NB4 (cell line): ENCODE data around the gene TRIM54.
A peak's percentile ranks its signal among the peaks of the same experiment; 100 is the strongest.
"Not testable (repeated sequence)": the region's sequence is repeated elsewhere in the genome, so short reads cannot be mapped to it uniquely, and the experiment has no call there.

Experiments used
- DNase-seq: peaks from one replicate; pipeline ENCODE4 v3.0.0; 2010; ENCODE audit warnings: low read depth
- H3K4me3 ChIP-seq: one replicate; pipeline ENCODE4 v1.5.1; 2011; ENCODE audit warnings: mild to moderate bottlenecking, low read depth, low read length, moderate library complexity
- MYC ChIP-seq: IDR thresholded peaks from 2 replicates; pipeline ENCODE4 v1.6.1; 2011; ENCODE audit warnings: low read depth, low read length
- POLR2A ChIP-seq: IDR thresholded peaks from 2 replicates; pipeline ENCODE4 v1.6.1; 2011; ENCODE audit warnings: mild to moderate bottlenecking; ENCODE audit not compliant: insufficient read length; ENCODE audit errors: extremely low read depth
- TF ChIP-seq, protein P1 (sequence below): IDR thresholded peaks from one replicate; pipeline ENCODE4 v1.5.1; 2012; ENCODE audit warnings: low read depth, low read length
- TF ChIP-seq, protein P2 (sequence below): IDR thresholded peaks from 2 replicates; pipeline ENCODE4 v1.6.1; 2011; ENCODE audit warnings: low read depth, low read length

Gene TRIM54

DNA sequence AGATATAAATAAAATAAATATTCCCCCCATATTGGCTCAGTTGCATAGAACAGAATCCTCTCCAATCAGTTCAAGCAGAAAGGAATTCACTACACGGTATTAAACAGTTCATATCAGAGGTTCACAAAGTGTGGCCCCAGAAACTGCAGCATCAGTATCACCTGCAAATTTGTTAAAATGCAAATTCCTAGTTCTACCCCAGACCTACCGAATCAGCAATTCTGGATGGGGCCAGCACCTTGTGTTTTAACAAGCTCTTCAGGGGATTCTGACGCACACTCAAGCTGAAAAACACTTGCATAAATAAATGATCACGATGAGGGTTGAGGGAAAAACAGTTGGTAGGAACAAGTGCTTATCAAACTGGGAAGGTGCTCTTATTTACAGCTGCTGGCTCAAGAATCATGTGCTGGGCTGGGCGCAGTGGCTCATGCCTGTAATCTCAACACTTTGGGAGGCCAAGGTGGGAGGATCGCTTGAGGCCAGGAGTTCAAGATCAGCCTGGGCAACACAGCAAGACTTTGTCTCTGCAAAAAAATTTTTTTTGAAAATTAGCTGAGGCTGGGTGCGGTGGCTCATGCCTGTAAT lies 68.0 kb downstream of the TRIM54 start:
- DNase-seq, result no peak
- H3K4me3 ChIP-seq, result no peak overlapping the region
- TF ChIP-seq, protein P1, sequence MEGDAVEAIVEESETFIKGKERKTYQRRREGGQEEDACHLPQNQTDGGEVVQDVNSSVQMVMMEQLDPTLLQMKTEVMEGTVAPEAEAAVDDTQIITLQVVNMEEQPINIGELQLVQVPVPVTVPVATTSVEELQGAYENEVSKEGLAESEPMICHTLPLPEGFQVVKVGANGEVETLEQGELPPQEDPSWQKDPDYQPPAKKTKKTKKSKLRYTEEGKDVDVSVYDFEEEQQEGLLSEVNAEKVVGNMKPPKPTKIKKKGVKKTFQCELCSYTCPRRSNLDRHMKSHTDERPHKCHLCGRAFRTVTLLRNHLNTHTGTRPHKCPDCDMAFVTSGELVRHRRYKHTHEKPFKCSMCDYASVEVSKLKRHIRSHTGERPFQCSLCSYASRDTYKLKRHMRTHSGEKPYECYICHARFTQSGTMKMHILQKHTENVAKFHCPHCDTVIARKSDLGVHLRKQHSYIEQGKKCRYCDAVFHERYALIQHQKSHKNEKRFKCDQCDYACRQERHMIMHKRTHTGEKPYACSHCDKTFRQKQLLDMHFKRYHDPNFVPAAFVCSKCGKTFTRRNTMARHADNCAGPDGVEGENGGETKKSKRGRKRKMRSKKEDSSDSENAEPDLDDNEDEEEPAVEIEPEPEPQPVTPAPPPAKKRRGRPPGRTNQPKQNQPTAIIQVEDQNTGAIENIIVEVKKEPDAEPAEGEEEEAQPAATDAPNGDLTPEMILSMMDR, result no peak
- TF ChIP-seq POLR2A, result no peak
- TF ChIP-seq MYC, result no peak
- TF ChIP-seq, protein P2, sequence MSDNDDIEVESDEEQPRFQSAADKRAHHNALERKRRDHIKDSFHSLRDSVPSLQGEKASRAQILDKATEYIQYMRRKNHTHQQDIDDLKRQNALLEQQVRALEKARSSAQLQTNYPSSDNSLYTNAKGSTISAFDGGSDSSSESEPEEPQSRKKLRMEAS, result no peak

DNA sequence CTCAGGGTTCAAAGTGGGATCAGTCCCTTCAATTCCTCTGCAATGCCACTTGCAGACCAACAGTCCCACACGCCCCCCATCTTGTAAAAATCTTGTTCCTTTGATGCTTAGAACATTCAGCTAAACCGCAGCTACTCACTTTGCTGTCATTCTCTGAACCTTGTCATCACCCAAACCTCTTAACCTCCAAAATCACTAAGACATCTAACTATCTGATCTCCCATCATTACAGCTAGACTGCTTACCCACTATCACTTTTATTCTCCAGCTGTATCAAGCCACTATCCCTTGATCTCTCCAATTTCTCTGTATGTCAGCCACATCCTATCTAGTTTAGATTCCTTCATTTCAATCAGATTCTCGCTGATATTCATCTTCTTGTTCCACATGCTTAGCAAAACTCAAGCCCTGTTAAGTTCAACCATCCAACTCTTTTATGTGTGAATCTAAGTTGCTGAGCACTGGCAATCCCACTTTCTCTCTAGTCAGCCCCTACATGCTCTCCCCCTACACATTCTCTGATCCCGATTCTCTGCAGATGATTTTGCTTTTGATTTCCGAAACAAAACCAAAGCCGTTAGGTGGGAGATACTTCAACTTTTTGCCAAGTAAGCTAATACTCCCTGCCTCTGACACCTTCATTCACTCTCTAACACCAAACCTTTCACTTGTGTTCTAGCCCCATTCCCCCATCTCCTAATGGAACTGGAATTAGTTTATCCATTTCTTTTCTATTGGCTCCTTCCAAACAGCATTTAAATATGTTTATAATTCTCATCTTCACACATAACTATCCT lies 69.8 kb downstream of the TRIM54 start:
- TF ChIP-seq, protein P1, result no peak
- no peak for TF ChIP-seq POLR2A
- no peak for TF ChIP-seq MYC
- TF ChIP-seq, protein P2, result no peak
- no peak for DNase-seq
- H3K4me3 ChIP-seq, result no peak overlapping the region

DNA sequence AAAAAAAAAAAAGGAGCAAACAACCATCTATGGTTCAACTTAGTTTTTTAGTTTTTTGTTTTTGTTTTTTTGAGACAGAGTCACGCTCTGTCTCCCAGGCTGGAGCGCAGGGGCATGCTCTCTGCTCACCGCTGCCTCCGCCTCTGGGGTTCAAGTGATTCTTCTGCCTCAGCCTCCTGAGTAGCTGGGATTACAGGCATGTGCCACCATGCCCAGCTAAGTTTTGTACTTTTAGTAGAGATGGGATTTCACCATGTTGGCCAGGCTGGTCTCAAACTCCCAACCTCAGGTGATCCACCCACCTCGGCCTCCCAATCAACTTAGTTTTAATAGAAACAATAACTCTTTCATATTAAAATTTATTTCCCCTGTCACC lies 71.1 kb downstream of the TRIM54 start:
- H3K4me3 ChIP-seq, DNase-seq: not testable (repeated sequence)

DNA sequence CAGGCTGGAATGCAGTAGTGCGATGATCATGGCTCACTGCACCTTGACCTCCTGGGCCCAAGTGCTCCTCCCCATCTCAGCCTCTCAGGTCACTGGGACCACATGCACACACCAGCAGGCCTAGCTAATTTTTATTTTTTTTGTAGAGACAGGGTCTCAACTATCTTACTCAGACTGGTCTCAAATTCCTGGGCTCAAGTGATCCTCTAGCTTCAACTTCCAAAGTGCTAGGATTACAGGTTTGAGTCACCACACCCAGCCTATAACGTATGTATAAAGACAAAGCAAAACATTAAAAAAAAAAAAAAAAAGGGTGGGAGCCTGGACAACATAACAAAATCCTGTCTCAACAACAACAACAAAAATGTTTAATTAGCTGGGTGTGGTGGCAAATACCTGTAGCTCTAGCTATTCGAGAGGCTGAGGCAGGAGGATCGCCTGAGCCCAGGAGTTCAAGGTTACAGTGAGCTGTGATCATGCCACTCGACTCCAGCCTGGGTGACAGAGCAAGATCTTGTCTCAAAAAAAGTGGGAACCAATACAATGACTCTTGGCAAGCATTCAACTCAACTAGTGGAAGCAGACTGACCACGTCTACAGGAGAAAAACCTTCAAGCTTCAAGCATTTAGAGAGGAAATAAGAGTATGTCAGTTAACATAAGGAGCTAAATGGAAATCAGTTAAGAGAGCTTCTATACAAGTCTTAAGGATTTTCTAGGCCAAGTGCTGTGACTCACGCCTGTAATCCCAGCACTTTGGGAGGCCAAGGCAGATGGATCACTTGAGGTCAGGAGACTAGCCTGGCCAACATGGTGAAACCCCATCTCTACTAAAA lies 71.8 kb downstream of the TRIM54 start:
- H3K4me3 ChIP-seq, result no peak overlapping the region
- DNase-seq, result no peak

DNA sequence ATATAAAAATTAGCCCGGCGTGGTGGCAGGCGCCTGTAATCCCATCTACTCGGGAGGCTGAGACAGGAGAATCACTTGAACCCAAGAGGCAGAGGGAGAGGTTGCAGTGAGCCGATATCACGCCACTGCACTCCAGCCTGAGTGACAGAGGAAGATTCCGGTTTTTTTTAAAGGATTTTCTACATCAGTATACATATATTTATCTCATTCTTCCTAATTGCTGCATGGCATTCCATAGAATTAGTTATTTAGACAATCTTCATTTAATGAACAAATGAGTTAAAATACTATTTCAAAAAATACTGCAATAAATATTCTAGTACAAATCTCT lies 72.3 kb downstream of the TRIM54 start:
- H3K4me3 ChIP-seq, result peak overlapping the region; percentile 81
- TF ChIP-seq, protein P2, result no peak
- TF ChIP-seq MYC, result no peak
- DNase-seq, result no peak

More for the DNA sequence above, 71.8 kb downstream of the TRIM54 start:
- no peak for TF ChIP-seq POLR2A
- TF ChIP-seq, protein P1, result no peak
- no peak for TF ChIP-seq MYC
- TF ChIP-seq, protein P2, result no peak

DNA sequence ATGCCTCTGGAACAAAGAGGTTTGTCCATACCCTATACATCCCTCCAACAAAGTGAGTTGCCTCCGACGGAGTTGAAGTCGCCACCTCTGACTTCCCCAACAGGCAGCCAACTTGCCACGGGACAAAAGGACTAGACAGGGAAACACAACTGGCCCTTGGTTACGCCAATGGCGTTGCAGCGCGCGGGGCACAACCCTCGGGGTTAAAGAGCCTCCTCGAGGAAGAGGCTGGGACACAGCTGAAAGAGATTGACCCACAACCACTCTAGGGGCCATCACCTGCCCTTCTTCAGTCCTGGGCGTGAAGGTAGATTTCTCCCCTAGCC lies 73.8 kb downstream of the TRIM54 start:
- peak; percentile 89 for DNase-seq
- peak overlapping the region; percentile 81 for H3K4me3 ChIP-seq
- no peak for TF ChIP-seq MYC
- TF ChIP-seq, protein P2, result no peak
- TF ChIP-seq POLR2A, result no peak
- TF ChIP-seq, protein P1, result no peak
